ENCODE measurements around the gene ATF5.
"Not testable (repeated sequence)": the region's sequence is repeated elsewhere in the genome, so short reads cannot be mapped to it uniquely, and the experiment has no call there.

Gene ATF5

GRCh38 chr19:49950956-49951526, 22.0 kb downstream of the ATF5 start:
- no peak for DNase-seq

GRCh38 chr19:49951806-49952478, 22.9 kb downstream of the ATF5 start:
- no peak for DNase-seq

GRCh38 chr19:49952479-49952836, 23.5 kb downstream of the ATF5 start:
- no peak for DNase-seq

- DNase-seq = no peak
Observed at GRCh38 chr19:49952906-49953305, 23.9 kb downstream of the ATF5 start.

- no peak for DNase-seq
Observed at GRCh38 chr19:49953416-49953815, 24.4 kb downstream of the ATF5 start.

DNA sequence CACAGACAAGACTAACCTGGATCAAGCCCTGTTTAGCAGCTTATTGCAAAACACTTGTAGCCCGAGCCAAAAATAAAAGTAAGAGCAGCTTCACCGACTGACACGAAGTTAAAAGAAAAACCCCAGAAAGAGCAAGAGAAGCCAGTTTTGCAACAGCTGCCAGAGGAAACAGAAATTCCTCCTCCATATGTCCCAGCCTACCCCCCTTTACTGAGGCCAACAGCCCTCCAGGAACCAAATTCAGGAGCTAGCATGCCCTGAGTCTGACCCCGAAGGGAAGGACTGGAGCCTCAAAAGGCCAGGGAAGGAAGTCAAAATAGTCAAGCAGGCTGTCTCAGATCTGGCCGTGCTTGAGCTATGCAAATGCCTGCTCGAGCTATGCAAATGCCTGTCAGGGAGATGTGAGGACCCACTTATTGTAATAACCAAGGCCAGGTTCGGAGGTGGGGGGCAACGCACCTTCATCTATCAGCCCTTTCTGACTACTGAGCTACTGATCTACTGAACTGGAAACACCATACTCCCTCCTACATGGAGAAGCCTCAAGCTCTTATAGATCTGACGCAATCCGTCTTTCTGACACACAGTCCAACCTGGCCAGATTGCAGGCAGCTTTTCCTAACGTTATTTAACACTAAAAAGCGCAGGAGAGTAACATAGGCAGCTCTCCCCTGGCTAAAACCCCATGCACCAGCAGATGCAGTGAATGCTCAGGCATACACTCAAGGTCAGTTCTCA, 25.3 kb downstream of the ATF5 start:
- no peak for DNase-seq

DNA sequence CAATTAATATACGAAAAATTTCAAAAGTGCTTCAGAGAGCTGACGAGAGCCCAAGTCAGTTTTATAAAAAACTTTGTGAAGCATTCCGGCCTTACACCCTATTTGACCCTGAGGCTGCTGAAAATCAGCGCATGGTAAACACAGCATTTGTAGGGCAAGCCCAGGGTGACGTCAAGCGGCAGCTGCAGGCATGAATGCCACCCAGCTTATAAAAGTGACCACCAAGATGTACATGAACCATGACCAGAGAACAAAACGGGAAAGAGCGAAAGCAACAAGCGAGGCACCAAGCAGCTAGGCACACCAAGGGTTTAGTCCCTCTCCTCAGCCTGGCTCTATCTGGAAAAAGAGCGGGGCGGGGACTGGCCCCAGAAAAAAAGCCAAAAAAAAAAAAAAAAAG, 25.9 kb downstream of the ATF5 start:
- no peak for DNase-seq

DNA sequence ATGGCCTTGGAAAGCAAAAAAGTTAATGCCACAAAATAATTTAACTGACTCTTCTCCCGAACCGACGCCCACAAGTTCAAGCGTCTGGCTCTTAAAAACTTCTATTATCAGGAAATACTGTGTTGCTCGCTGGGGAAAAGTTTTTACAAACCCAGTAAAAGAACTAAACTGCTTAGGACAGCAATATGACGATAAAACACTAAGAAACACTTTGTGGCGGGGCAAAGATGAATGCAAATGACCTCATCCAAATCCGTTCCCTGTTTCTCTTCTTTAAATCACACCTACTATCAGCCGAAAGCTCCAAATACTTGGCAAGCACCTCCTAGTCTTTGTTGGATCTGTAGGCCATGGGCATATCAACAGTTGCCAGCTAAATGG, 27.1 kb downstream of the ATF5 start:
- no peak for DNase-seq

DNA sequence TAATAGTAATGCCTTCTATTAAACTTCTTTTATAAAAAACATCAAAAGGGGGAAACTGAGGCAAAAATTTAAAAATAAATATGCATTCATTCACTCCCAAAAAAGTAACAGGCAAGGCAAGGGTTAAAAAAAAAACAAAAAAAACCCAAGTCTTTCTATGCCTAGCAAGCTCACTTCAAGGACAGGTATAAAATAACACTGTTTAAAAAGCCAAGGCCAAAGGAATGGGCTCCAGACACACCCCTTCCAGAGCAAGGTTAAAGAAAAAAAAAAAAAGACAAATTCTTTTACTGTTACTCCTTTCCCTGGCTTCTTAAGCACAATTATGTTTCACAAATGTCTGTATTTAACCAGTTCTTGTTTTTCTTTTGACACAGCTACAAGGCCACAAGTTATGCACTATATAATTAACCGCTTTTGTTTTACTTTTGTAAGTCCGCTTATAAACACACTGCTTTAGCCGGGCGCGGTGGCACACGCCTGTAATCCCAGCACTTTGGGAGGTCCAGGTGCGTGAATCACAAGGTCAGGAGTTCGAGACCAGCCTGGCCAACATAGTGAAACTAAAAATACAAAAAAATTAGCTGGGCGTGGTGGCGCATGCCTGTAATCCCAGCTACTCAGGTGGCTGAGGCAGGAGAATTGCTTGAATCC, 28.4 kb downstream of the ATF5 start:
- no peak for DNase-seq

DNA sequence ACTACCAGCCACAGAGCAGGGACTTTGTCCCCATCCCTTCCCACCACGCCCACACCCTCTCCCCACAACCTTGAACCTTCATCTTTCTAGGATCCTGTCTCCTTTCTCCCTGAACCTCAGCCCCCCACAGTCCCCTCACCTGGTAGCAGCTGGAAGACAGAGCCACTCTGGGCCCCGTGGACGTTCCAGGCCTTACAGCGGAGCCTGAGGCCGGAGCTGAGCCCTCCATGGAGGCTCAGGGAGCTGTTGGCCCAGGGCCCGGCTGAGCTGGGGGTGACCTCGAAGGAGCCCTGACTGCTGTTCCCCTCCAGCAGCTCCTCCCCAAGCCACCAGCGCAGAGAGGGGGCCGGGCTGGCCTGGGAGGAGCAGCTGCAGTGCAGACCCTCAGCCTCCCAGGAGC, 29.1 kb downstream of the ATF5 start:
- DNase-seq = not testable (repeated sequence)

GRCh38 chr19:49958596-49958995, 29.6 kb downstream of the ATF5 start:
- DNase-seq = not testable (repeated sequence)

DNA sequence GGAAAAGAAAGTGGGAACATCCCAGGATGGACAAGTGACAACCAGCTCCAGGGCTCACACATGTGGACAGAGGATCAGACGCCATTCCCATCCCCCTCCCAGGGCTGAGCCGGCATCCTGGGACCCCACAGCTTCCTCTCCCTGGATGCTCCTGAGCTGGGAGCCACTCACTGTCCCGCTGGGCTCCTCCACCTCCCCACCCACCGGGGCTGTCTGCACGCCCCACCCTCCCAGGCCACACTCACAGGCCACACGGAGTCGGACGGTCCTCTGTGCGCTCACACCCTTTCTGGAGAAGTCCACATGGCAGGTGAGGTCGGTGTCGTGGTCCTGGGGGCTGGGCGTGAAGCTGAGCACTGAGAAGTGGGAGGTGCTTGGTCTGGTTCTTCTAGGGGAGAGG, 30.9 kb downstream of the ATF5 start:
- not testable (repeated sequence) for DNase-seq

DNA sequence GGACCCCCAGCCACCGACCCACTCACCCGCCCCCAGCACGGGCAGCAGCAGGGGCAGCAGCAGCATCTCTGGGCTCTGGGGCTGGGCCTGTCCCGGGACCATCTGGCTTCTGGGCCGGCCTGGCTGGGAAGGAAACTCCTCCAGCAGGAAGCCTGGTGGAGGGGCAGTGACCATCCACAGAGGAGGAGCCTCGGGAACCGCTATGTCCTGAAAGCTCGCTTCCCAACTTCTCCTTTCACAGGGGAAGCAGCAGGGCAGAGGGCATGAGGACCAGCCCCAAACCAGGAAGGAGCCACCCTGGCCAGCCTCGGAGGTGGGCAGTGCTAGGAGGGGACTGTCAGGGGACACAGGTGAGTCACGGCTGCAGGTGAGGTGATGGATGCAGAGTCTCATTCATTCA, 32.0 kb downstream of the ATF5 start, which contains the start of gene SIGLEC11:
Gene SIGLEC11, minus strand, starts transcription at position 193 of the 400 bp plus-strand sequence. Its CDS starts 91 bp downstream, at position 102.
- DNase-seq = not testable (repeated sequence)

GRCh38 chr19:49968279-49968922, 39.4 kb downstream of the ATF5 start:
- peak; percentile 67 for DNase-seq

DNA sequence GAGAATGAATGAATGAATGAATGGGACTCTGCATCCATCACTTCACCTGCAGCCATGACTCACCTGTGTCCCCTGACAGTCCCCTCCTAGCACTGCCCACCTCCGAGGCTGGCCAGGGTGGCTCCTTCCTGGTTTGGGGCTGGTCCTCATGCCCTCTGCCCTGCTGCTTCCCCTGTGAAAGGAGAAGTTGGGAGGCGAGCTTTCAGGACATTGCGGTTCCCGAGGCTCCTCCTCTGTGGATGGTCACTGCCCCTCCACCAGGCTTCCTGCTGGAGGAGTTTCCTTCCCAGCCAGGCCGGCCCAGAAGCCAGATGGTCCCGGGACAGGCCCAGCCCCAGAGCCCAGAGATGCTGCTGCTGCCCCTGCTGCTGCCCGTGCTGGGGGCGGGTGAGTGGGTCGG, 40.4 kb downstream of the ATF5 start:
- DNase-seq = not testable (repeated sequence)

DNA sequence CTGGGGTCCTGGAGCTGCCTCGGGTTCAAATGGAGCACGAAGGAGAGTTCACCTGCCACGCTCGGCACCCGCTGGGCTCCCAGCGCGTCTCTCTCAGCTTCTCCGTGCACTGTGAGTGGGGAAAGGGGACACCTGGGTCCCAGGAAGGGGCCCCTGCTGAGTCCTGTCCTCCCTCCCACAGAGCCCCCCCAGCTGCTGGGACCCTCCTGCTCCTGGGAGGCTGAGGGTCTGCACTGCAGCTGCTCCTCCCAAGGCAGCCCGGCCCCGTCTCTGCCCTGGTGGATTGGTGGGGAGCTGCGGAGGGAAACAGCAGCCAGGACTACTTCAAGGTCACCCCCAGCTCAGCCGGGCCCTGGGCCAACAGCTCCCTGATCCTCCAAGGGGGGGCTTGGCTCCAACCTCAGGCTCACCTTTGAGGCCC, 43.0 kb downstream of the ATF5 start:
- no peak for DNase-seq

DNA sequence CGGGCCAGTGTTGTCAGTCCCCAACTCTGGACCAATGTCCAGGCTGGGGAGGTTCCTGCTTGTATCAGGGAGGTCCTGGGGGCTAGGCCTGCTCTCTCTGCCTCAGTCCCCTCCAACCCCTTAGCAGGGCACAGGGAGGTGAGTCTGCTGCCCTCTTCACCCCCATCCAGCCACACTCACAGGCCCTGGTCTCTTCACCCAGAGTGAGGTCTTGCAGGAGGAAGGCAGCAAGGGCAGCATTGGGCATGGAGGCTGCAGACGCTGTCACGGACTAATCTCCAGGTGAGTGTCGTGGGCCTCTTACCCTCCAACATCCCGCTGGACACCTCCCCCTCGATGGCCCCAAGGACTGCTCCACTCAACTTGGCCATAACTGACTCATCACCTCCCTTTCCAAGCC, 43.8 kb downstream of the ATF5 start:
- DNase-seq = no peak

DNA sequence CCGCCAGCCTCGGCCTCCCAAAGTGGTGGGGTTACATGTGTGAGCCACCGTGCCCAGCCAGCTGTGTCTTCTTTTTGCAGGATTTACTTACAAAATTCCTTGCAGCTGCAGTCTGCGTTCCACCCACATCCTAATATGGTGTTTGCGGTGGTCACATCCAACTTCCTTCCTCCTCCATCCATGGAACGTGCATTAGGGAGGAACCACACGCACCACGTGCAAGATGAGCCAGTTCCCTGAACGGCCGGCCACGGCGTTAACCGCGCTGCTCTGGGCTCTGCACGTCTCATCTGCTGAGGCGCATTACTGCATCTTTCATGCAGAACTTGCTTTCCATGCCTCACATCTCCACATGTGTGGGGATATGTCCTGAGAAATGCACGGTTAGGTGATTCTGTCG, 45.0 kb downstream of the ATF5 start:
- no peak for DNase-seq

DNA sequence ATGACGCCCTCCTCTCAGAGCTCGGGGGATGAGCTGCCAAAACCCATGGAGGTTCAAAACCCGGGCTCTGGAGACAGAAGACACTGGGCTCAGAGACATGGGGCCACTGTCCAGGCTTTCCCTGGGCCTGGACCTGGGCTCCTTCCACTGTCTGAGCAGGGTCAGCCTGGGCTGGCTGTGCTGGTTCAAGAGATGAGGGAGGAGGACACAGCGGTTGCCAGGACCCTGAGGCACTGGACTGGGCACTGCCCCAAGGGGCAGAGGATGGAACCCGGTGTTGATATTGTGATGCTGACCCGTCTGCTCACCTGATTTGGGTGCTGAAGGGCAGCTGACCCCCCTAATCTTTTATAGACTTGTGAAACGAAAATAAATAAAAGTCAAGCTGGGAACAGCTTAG, 46.0 kb downstream of the ATF5 start:
- no peak for DNase-seq

GRCh38 chr19:49976496-49976895, 47.5 kb downstream of the ATF5 start:
- DNase-seq = no peak

- no peak for DNase-seq
Observed at GRCh38 chr19:49977076-49977475, 48.1 kb downstream of the ATF5 start.

DNA sequence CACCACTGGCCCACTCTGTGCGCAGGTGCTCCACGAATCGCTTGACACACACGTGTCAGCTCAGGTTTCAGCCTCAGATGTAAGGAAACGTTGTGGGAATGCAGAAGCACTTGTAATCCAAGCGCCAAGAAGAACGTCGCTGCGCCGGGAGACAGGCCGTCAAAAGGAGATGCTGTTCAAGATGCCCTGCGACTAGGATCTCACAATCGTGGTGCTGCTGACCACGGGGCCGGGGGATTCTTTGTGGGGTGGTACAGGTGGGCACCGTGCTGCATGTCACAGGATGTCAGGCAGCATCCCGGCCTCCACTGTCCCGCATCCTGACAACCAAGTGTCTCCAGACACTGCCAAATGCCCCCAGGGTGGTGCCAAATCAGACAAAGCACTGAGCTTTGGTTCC, 48.9 kb downstream of the ATF5 start:
- no peak for DNase-seq

- no peak for DNase-seq
Observed at GRCh38 chr19:49978324-49978723, 49.3 kb downstream of the ATF5 start.
